Hepatocyte (in vitro differentiated cells): ENCODE measurements around the gene IL17RB.

Source experiments
- EZH2 ChIP-seq: fragments of 200-600 bp; sonication (generic); IDR thresholded peaks from 2 replicates; pipeline ENCODE4 v1.6.1; 2016; ENCODE audit warnings: antibody characterized with exemption, mild to moderate bottlenecking, borderline replicate concordance
- EZH2phosphoT487 ChIP-seq: fragments of 200-600 bp; sonication (generic); IDR thresholded peaks from one replicate; pipeline ENCODE4 v1.6.1; 2018; ENCODE audit warnings: antibody characterized with exemption, mild to moderate bottlenecking, low read depth, moderate library complexity; ENCODE audit not compliant: unreplicated experiment, severe bottlenecking
- TF ChIP-seq, protein P1 (sequence below): fragments of 200-600 bp; sonication (generic); IDR thresholded peaks from 2 replicates; pipeline ENCODE4 v1.5.1; 2016; ENCODE audit warnings: antibody characterized with exemption, mild to moderate bottlenecking; ENCODE audit not compliant: poor library complexity

DNA sequence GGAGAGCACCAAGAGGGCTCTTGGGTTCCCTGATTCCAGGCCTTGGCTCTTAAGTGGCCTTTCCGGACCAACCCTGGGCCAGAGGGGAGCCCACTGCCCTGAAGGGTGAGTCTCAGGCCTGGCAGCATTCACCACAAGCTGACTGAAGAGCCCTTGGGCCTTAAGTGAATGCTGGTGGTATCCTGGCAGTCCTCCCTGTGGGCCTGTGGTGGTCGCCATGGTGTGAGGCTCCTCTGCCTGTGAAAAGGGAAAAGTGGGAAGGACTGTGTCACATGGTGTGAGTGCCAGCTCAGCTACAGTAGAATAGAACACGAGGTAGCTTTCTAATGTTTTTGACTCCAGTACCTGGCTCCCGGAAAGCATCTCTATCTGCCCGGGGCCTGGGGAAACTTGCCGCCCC lies 15.4 kb upstream of the IL17RB start:
- TF ChIP-seq, protein P1, sequence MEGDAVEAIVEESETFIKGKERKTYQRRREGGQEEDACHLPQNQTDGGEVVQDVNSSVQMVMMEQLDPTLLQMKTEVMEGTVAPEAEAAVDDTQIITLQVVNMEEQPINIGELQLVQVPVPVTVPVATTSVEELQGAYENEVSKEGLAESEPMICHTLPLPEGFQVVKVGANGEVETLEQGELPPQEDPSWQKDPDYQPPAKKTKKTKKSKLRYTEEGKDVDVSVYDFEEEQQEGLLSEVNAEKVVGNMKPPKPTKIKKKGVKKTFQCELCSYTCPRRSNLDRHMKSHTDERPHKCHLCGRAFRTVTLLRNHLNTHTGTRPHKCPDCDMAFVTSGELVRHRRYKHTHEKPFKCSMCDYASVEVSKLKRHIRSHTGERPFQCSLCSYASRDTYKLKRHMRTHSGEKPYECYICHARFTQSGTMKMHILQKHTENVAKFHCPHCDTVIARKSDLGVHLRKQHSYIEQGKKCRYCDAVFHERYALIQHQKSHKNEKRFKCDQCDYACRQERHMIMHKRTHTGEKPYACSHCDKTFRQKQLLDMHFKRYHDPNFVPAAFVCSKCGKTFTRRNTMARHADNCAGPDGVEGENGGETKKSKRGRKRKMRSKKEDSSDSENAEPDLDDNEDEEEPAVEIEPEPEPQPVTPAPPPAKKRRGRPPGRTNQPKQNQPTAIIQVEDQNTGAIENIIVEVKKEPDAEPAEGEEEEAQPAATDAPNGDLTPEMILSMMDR: no peak
- TF ChIP-seq EZH2 (no peak), EZH2phosphoT487 (no peak)
